Measurements from ENCODE around the gene KIF19.
A peak's percentile ranks its signal among the peaks of the same experiment; 100 is the strongest.

The KIF19 gene

DNA sequence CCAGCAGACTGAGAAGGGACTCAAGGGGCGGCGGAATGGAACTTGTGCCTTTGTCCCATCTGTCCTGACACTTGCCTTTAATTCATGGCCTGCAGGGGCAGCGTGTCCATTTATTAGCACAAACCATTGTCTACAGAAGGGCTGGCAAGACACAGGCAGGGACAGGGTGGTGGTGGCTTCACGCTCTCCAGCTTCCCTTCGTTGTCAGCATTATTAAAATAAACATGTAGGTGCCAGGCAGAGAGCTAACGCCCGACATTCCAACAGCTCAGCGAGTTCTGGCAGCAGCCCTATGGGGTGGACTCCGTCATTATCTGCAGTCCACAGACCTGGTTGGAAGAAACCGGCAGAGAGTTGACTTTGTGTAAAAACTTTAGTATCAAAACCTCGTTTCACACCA, 35.7 kb upstream of the KIF19 start:
- H3K4me1 Mint-ChIP-seq (ENCODE audit: low read depth in 2 of 2) = peaks cover 16 to 21% of the 10 kb centered on the region in 2 donors
- H3K36me3 Mint-ChIP-seq (ENCODE audit: insufficient read depth) = no peaks in the 10 kb centered on the region
- ATAC-seq (replicated peaks) (no peak), DNase-seq (no peak)
- no peak overlapping the region for H3K4me3 Mint-ChIP-seq
- no peak overlapping the region for H3K27ac Mint-ChIP-seq
- H3K9me3 Mint-ChIP-seq = no peaks in the 10 kb centered on the region
- no peaks in the 10 kb centered on the region for H3K27me3 Mint-ChIP-seq

DNA sequence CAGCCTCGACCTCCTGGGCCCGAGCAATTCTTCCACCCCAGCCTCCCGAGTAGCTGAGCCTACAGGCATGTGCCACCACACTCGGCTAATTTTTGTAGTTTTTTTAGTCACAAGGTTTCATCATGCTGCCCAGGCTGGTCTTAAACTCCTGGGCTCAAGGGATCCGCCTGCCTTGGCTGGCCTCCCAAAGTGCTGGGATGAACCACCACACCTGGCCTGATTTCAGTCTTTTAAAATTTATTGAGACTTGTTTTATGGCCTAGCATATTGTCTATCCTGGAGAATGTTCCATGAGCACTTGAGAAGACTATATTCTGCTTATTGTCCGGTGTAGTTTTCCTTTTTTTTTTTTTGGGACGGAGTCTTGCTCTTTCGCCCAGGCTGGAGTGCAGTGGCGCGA, 33.5 kb upstream of the KIF19 start:
- H3K36me3 Mint-ChIP-seq (ENCODE audit: insufficient read depth) = no peaks in the 10 kb centered on the region
- H3K4me1 Mint-ChIP-seq (ENCODE audit: low read depth in 2 of 2) = peaks cover 20 to 21% of the 10 kb centered on the region in 2 donors
- peak overlapping the region in 1 of 2 donors; percentile 82 for H3K27ac Mint-ChIP-seq
- ATAC-seq (replicated peaks) (no peak), DNase-seq (no peak)
- H3K27me3 Mint-ChIP-seq = no peaks in the 10 kb centered on the region
- H3K4me3 Mint-ChIP-seq = no peak overlapping the region
- no peaks in the 10 kb centered on the region for H3K9me3 Mint-ChIP-seq

GRCh38 chr17:74295625-74296547, 30.1 kb upstream of the KIF19 start:
- Mint-ChIP-seq H3K36me3 (ENCODE audit: insufficient read depth) (no peaks in the 10 kb centered on the region), H3K4me3 (no peak overlapping the region), H3K27me3 (no peaks in the 10 kb centered on the region), H3K9me3 (no peaks in the 10 kb centered on the region), H3K27ac (peak overlapping the region in 1 of 2 donors; percentile 60), H3K4me1 (ENCODE audit: low read depth in 2 of 2) (peaks cover 8 to 13% of the 10 kb centered on the region in 2 donors)
- DNase-seq (no peak), ATAC-seq (replicated peaks) (no peak)

DNA sequence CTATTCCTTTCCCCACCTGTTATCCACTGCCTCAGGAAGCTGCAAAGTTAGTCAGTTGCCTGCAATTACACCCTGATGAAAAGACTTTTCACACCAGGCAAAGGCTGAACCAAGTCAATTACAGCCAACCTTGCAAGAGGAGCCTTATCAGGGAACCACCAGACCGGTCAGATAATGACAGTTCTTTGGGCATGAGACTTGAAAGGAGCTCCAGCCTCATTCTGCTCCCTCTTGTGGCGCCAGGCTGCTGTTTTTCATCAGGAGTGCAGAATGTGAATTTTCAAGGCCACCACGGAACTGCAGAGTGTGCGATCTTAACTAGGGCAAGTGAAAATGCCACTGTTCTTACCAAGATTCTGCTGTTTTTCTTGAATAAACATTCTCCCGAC, 29.5 kb upstream of the KIF19 start:
- peak in 1 of 3 experiments; percentile 23 for DNase-seq
- Mint-ChIP-seq H3K27ac (peak overlapping the region in 1 of 2 donors; percentile 60), H3K9me3 (no peaks in the 10 kb centered on the region), H3K4me1 (ENCODE audit: low read depth in 2 of 2) (peaks cover 13 to 18% of the 10 kb centered on the region in 2 donors), H3K27me3 (no peaks in the 10 kb centered on the region), H3K36me3 (ENCODE audit: insufficient read depth) (peaks cover 4% of the 10 kb centered on the region), H3K4me3 (no peak overlapping the region)
- peak; percentile 57 for ATAC-seq (replicated peaks)

DNA sequence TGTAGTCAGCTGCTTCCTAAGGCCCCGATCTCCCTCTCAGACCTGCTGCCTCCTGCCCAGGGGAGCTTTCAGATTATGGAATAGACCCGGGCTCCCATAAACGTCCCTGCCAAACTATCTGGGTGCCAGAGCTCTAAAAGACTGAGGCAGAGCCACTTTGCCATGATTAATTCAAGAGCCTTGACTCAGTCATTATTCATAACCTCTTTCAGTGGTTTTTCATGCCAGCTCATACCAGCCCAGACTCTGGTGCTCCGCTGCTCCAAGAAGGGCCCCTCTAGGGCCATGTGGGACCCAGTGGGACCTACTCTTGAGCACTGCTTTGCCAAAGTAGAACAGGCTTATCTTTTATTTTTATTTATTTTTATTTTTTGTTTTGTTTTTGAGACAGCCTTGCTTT, 28.1 kb upstream of the KIF19 start:
- H3K27ac Mint-ChIP-seq = peak overlapping the region; percentile 60 to 90
- no peak overlapping the region for H3K4me3 Mint-ChIP-seq
- peaks cover 14 to 18% of the 10 kb centered on the region in 2 donors for H3K4me1 Mint-ChIP-seq (ENCODE audit: low read depth in 2 of 2)
- H3K9me3 Mint-ChIP-seq = no peaks in the 10 kb centered on the region
- peaks cover 4% of the 10 kb centered on the region for H3K36me3 Mint-ChIP-seq (ENCODE audit: insufficient read depth)
- ATAC-seq (replicated peaks) = no peak
- no peak for DNase-seq
- no peaks in the 10 kb centered on the region for H3K27me3 Mint-ChIP-seq

GRCh38 chr17:74298778-74299177, 27.2 kb upstream of the KIF19 start:
- DNase-seq = no peak
- no peaks in the 10 kb centered on the region for H3K9me3 Mint-ChIP-seq
- no peak overlapping the region for H3K4me3 Mint-ChIP-seq
- peaks cover 4% of the 10 kb centered on the region for H3K36me3 Mint-ChIP-seq (ENCODE audit: insufficient read depth)
- no peaks in the 10 kb centered on the region for H3K27me3 Mint-ChIP-seq
- ATAC-seq (replicated peaks) = no peak
- no peak overlapping the region for H3K27ac Mint-ChIP-seq
- H3K4me1 Mint-ChIP-seq (ENCODE audit: low read depth in 2 of 2) = peaks cover 14 to 18% of the 10 kb centered on the region in 2 donors

GRCh38 chr17:74299226-74300009, 26.6 kb upstream of the KIF19 start:
- no peak overlapping the region for H3K4me3 Mint-ChIP-seq
- peaks cover 14 to 18% of the 10 kb centered on the region in 2 donors for H3K4me1 Mint-ChIP-seq (ENCODE audit: low read depth in 2 of 2)
- ATAC-seq (replicated peaks) = no peak
- H3K27ac Mint-ChIP-seq = no peak overlapping the region
- H3K36me3 Mint-ChIP-seq (ENCODE audit: insufficient read depth) = peaks cover 4% of the 10 kb centered on the region
- no peaks in the 10 kb centered on the region for H3K27me3 Mint-ChIP-seq
- H3K9me3 Mint-ChIP-seq = no peaks in the 10 kb centered on the region
- no peak for DNase-seq

GRCh38 chr17:74303305-74303704, 22.7 kb upstream of the KIF19 start:
- Mint-ChIP-seq H3K36me3 (ENCODE audit: insufficient read depth) (peaks cover 4% of the 10 kb centered on the region), H3K9me3 (no peaks in the 10 kb centered on the region), H3K27ac (no peak overlapping the region), H3K4me3 (no peak overlapping the region), H3K27me3 (no peaks in the 10 kb centered on the region), H3K4me1 (ENCODE audit: low read depth in 2 of 2) (peaks cover 12% of the 10 kb centered on the region in 2 donors)
- no peak for DNase-seq
- ATAC-seq (replicated peaks) = no peak

GRCh38 chr17:74304184-74304583, 21.8 kb upstream of the KIF19 start:
- Mint-ChIP-seq H3K4me3 (no peak overlapping the region), H3K4me1 (ENCODE audit: low read depth in 2 of 2) (peaks cover 12% of the 10 kb centered on the region in 2 donors), H3K36me3 (ENCODE audit: insufficient read depth) (peaks cover 4% of the 10 kb centered on the region), H3K9me3 (no peaks in the 10 kb centered on the region), H3K27ac (no peak overlapping the region), H3K27me3 (no peaks in the 10 kb centered on the region)
- no peak for DNase-seq
- no peak for ATAC-seq (replicated peaks)

- Mint-ChIP-seq H3K4me1 (ENCODE audit: low read depth in 2 of 2) (peaks cover 10 to 12% of the 10 kb centered on the region in 2 donors), H3K9me3 (no peaks in the 10 kb centered on the region), H3K27me3 (no peaks in the 10 kb centered on the region), H3K4me3 (no peak overlapping the region), H3K36me3 (ENCODE audit: insufficient read depth) (peaks cover 4% of the 10 kb centered on the region), H3K27ac (no peak overlapping the region)
- ATAC-seq (replicated peaks) = no peak
- DNase-seq = no peak
These were observed 20.0 kb upstream of the KIF19 start for GRCh38 chr17:74305865-74306654.

DNA sequence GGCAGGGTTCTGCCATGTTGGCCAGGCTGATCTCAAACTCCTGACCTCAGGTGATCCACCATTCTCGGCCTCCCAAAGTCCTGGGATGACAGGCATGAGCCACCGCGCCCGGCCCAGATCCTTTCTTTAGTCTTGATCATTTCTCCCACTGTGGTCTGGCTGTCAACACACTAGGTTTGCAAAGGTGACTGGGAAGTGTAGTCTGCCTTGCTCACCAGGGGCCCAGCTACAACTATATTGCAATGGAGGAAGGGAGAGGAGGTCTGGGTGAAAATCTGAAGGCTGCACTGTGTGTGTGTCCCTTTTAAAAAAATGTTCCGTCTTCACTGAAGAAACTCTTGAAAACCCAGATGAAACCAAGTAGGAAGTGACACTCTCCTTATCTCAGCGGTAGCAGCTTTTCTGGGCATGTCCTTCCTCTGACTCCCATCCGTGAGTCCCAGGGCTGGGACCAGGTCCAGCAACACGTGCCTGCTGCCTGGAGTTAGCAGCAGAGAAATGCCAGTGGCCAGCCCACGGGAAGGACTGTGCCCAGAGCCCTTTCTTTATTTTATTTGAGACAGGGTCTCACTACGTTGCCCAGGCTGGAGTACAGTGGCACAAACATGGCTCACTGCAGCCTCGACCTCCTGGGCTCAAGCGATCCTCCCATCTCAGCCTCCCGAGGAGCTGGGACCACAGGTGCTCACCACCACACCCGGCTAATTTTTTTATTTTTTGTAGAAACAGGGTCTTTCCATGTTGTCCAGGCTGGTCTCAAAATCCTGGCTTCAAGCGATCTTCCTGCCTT, 17.8 kb upstream of the KIF19 start:
- Mint-ChIP-seq H3K4me1 (ENCODE audit: low read depth in 2 of 2) (peaks cover 6% of the 10 kb centered on the region in 2 donors), H3K27ac (no peak overlapping the region), H3K36me3 (ENCODE audit: insufficient read depth) (no peaks in the 10 kb centered on the region), H3K27me3 (no peaks in the 10 kb centered on the region), H3K9me3 (no peaks in the 10 kb centered on the region), H3K4me3 (no peak overlapping the region)
- no peak for DNase-seq
- ATAC-seq (replicated peaks) = no peak

DNA sequence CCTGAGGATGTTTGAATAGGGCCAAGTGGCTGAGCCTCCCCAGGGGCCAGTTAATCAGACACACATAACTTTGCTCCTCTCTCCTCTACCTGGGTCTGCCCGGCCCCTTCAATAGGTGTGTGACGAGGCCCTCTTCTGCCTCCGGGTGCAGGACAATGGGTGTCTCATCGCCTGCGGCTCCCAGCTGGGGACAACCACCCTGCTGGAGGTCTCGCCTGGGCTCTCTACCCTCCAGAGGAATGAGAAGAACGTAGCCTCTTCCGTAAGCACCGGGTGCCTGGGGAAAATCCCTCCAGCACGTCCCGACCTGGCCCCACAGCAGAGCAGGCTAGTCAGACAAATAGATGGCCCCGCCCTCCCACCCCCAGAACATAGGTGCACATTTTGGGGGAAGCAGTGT, 16.1 kb upstream of the KIF19 start:
- H3K36me3 Mint-ChIP-seq (ENCODE audit: insufficient read depth) = no peaks in the 10 kb centered on the region
- peaks cover 6% of the 10 kb centered on the region in 2 donors for H3K4me1 Mint-ChIP-seq (ENCODE audit: low read depth in 2 of 2)
- H3K9me3 Mint-ChIP-seq = no peaks in the 10 kb centered on the region
- ATAC-seq (replicated peaks) = no peak
- H3K4me3 Mint-ChIP-seq = no peak overlapping the region
- H3K27me3 Mint-ChIP-seq = no peaks in the 10 kb centered on the region
- H3K27ac Mint-ChIP-seq = no peak overlapping the region
- no peak for DNase-seq
